ENCODE results near the gene MEIS2.
"Not testable (repeated sequence)": the region's sequence is repeated elsewhere in the genome, so short reads cannot be mapped to it uniquely, and the experiment has no call there.

The MEIS2 gene

DNA sequence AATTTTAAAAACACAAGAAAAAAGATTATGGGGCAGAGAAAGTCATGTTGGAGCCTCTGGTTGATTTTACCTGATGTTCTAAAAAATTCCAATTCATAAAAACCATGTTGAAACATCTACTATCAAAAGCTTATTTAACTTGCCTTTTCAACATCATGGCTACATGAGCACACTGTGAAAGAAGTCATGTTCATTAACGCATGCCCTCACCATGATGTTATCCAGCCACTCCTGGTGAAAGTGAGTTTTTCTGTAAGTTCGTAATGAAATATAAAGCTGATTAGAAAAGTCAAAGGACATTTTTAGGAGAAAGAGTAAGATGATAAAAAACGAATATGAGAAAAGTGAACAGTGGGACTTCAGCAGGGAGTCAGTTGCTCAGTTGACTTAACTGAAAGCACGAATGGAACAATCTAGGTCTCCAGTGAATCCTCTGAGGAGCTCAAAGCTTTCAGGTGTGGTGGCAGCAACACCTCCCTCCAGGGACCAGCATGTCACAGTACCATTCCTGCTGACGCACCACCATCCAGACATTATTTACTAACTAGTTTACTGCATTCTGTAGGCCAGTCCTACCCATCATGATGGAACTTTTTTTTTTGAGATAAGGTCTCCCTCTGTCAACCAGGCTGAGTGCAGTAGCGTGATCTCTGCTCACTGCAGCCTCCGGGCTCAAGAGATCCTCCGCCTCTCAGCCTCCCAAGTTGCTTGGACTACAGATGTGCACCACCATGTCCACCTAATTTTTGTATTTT, 95.2 kb downstream of the MEIS2 start:
- no peak for DNase-seq (ENCODE audit: low spot score)

DNA sequence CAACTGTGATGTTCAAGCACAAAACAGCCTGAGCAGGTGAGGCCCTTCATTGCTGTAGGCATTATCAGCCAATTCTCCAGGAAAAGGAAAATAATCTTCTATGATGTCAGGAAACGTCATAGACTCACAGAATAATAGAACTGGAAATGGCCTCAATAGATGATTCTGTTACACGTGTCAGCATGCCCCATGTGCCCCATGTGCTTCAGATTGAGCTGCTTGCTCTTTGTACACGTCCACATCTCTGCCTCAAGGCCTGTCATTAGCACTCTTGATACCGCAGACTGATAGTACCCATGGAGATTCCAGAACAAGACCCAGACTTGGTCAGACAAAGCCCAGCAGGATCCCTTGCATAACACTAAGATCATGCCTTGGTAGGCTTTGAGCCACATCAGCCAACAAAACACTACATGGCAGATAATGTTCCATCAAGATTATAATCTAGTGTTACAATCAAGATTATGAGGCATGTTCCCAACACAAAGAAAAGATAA, 95.9 kb downstream of the MEIS2 start:
- no peak for DNase-seq (ENCODE audit: low spot score)

DNA sequence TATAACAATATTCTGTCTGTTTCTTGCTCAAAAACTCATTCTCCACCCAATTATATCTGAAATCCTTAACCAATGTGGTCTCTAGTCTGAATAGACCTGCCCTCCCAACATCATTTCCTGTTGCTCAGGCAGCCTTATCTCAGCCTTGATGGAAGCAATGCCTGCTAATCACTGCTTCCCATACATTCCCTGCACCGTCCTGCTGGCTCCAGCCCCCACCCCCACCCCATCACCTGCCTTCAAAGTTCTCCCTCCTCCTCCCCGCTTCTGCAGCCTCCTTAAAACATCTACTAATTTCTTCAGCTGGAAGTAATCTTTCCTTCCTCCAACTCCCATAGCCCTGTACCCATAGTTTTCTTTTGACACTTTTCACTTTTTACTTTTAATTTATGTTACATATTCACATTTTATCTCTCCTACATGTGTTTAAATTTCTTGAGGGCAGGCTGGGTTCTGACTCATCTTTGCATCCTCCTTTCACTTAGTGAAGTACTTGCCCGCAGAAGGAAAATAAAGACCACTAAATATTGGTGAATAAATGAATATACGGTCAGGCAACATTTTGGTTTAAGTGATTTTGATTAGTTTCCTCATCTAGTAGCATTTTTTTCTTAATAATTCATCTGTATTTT, 98.2 kb downstream of the MEIS2 start:
- DNase-seq (ENCODE audit: low spot score), result no peak

- no peak for DNase-seq (ENCODE audit: low spot score)
Measured at GRCh38 chr15:37001417-37001816, 98.9 kb downstream of the MEIS2 start.

DNA sequence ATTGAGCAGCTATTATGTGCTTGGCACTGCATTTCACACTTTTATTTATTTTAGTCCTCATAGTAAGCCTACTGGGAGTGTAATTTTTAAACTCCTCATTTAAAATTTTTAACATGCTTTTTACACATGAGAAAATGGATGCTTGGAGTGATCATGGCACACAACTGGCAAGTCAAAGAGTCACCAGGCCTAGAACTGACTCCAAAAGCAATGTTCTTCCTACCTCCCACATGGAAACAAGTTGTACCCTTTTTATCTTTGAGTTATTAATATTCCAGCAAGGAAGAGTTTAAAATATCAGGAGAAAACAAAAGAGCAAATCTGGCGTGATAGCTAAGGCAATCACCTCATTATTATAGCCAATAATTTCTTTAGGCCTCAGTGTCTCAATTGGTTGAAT, 100.6 kb downstream of the MEIS2 start:
- no peak for DNase-seq (ENCODE audit: low spot score)

DNA sequence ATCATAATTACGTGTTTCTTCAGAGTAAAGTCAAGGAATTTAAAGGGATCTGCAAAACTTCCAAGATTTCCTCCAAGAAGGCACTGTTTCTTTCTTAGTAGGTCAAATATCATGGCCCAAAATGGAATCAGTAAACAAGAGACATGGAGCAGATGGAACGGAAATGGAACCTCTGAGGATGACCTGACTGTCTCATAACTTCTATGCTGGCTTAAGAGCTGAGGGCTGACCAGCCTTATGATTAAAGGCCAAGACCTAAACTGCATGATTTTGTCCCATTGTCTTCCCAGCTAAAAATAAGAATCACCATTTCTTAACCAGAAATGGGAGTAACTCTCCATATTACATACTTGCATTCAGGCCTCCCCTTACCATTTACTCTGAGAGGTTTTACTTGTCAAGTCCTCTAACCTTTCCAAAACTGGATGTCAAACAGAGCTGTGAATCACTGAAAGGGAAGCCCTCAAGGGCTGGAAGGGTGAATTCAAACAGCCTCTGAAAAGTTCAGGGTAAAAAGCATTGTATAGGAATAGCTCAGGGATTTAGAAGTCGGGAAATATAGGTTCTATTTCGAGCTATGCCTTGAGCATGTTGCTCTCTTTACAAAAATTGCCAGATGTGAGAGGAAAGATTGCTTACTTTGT, 103.7 kb downstream of the MEIS2 start:
- DNase-seq (ENCODE audit: low spot score), result no peak

DNA sequence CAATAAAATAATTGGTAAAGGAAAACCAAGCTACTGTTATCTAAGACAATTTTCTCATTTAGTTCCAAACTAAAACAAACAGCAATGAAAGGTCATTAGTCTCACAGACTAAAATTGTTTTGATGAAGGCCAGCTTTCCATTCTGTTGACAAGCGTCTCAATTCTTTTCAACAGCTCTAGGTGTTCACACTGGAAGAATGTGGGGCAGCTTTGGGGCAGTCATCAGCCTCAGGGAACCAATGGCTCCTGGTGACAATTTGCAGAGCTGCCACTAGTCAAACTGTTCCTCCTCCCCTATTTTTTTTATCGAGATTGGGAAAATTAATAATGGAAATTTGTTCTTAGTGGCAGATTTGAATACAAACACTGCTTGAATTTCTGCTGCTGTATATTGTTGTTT, 104.2 kb downstream of the MEIS2 start:
- DNase-seq (ENCODE audit: low spot score), result no peak

- DNase-seq (ENCODE audit: low spot score), result no peak
Measured at GRCh38 chr15:36994790-36995189, 105.6 kb downstream of the MEIS2 start.

- no peak for DNase-seq (ENCODE audit: low spot score)
Measured at GRCh38 chr15:36992454-36992853, 107.9 kb downstream of the MEIS2 start.

DNA sequence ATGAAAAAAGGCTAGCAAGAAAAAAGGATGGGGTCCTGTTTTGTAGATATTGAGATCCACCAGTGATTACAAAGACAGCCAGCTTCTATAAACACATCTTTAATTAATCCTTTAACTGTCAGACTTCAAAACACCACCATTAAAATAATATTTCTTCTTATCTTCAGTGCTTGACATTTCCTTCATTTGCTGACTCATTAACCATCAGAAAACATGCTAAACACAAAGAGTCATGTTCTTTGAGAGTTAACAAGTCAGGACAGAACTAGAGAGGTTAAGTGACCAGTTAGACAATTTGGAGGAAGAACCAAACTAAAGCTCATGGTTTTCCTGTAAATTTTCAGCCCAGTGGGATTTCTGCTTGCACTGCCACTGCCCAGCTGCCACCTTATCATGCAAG, 111.4 kb downstream of the MEIS2 start:
- no peak for DNase-seq (ENCODE audit: low spot score)

DNA sequence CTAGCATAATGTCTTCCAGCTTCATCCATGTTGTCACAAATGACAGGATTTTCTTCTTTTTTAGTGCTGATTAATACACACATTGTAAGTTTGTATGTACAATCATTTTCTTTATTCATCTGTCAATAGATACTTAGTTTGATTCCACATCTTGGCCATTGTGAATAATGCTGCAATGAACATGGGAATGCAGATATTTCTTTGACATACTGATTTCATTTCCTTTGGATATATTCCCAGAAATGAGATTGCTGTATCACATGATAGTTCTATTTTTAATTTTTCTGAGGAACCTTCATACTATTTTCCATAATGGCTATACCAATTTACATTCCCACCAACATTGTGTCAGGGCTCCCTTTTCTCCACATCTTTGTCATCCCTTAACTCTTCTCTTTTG, 117.9 kb downstream of the MEIS2 start:
- DNase-seq (ENCODE audit: low spot score), result no peak

DNA sequence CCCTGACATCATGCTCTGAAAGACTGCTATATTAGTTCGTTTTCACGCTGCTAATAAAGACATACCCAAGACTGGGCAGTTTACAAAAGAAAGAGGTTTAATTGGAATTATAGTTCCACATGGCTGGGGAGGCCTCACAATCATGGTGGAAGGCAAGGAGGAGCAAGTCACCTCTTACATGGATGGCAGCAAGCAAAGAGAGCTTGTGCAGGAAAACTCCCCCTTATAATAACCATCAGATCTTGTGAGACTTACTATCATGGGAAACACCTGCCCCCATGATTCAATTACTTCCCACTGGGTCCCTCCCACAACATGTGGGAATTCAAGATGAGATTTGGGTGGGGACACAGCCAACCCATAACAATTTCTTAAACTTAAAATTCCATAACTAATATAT, 120.1 kb downstream of the MEIS2 start:
- DNase-seq (ENCODE audit: low spot score), result not testable (repeated sequence)

GRCh38 chr15:36978625-36979024, 121.7 kb downstream of the MEIS2 start:
- DNase-seq (ENCODE audit: low spot score), result no peak

- no peak for DNase-seq (ENCODE audit: low spot score)
Measured at GRCh38 chr15:36978126-36978525, 122.2 kb downstream of the MEIS2 start.

GRCh38 chr15:36977659-36978058, 122.7 kb downstream of the MEIS2 start:
- no peak for DNase-seq (ENCODE audit: low spot score)

DNA sequence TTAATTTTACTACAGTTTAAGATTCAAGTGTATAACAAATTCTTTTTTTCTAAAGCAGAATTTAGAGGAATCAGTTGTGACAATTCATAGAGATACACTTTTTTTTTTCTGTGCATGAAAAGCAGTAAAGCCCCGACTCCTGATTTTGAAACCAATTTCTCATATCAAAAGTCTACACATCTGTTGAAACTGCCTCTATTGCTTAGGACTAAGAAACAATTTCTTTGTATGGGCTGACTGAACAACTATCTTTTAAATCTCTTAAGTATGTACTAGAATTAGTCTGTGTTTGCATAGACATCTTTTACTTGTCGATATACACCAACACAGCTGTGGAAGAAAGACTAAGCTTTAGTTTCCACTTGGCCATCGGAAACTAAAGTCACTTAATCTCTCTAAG, 127.6 kb downstream of the MEIS2 start:
- DNase-seq (ENCODE audit: low spot score), result no peak

GRCh38 chr15:36970522-36970921, 129.8 kb downstream of the MEIS2 start:
- DNase-seq (ENCODE audit: low spot score), result no peak

- DNase-seq (ENCODE audit: low spot score), result no peak
Measured at GRCh38 chr15:36967929-36968328, 132.4 kb downstream of the MEIS2 start.

DNA sequence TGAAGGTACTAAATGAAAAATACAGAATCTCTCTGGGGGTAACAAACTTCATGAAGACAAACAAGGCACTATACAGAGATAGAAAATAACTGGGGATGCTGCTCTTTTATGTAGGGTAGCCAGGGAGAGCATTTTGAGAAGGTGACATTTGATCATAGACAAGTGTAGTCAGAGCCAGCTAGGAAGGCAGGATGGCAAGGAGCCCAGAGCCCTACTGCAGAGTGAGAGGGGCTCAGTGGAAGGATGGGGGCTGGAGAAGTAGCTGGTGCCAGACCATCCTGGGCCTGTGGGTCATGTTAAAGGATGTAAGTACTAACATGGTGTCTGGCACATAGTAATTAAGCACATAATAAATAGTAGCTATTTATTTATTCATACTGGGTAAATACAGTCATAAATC, 133.6 kb downstream of the MEIS2 start:
- no peak for DNase-seq (ENCODE audit: low spot score)

GRCh38 chr15:36965570-36966342, 134.6 kb downstream of the MEIS2 start:
- no peak for DNase-seq (ENCODE audit: low spot score)

DNA sequence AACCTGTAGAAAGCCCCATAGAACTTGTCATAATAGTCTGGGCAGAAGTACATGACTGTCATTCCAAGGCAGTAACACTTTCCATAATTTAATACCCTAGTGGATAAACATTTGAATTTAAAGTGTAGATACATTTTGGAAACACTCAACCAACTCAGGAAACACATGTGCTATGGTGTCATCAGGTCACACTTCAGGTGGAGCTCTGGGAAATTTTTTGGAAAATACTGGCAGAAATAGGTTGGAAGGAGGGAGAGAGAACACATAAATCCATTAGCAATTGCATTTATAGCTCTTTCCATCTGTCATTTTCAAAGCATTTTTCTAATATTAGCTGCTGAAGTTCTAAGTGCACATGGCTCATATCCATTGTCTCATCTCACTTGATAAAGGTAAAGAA, 135.7 kb downstream of the MEIS2 start:
- DNase-seq (ENCODE audit: low spot score), result no peak

DNA sequence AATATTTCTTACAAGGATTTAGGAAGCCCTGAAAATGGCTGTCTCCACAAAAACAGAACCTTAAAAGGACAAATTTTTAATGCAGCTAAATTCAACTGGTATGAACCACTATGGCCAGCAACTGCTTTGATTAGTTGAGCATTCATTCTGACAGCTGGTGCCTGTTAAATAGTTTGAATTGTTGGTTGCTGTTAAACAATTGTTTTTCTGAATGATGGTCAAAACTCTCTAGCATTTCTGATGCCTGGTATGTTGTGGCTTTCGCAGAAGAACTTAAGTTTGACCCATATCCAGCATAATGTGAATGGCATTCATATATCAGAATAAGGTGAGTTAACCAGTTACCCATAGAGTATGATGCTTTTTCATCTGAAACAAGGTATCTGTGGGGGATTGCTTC, 138.4 kb downstream of the MEIS2 start:
- no peak for DNase-seq (ENCODE audit: low spot score)

DNA sequence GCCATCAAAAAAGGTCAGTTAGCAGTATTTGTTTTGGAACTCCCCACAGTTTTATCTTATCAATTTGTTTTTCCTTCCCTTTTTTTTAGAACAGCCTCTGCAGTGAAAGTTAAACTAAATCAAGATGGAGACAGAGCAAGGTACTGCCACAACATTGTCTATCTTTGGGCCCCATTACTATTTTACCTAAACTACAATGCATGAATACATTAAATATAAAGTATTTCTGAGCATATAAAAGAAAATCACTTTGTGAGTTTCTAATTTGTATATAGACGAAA, 139.5 kb downstream of the MEIS2 start:
- DNase-seq (ENCODE audit: low spot score), result no peak
